ENCODE results near the gene CHRNA5. TPM values are rescaled to one million over a fixed set of nuclear protein-coding genes. Genes with fewer than 3 reads are reported as not detected.

Gene CHRNA5
- total and polyA plus RNA-seq, 9 of the 15 experiments (the other 6 are each of a cell fraction or from before 2014, with no cell fraction given), result 2.8 to 16.1 (median 11.4) TPM

DNA sequence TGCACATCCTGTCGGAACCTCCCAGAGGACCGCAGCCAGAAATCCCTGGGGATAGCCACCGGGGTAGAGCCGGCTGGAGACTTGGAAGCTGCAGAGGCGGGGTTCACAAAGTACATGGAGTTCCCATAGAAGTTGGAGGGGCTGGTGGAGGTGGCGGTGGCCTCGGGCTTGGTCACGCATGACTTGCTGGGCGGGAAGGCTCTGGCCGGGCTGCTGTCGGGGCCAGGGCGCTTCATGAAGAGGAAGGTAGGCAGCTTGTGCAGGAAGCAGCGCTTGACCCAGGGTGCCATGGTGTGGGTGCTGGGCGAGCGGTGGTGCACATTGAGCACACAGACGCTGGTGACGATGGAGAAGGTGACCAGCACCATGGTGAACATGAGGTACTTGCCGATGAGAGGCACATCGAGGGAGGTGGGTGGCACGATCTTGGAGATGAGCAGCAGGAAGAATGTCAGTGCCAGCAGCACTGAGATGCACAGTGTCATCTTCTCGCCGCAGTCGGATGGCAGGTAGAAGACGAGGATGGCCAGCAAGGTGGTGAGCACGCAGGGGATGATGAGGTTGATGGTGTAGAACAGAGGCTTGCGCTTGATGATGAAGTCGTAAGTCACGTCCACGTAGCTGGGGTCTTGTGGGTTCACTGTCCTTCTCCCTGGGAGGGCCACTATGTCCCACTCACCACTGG lies 63.9 kb downstream of the CHRNA5 start (continued):
- TF ChIP-seq THRB (CRISPR knock-in tag; conservative IDR thresholded peaks at IDR 0.05), result no peak
- TF ChIP-seq PYGO2 (tag; IDR thresholded peaks at IDR 0.05), result no peak
- no peak for TF ChIP-seq SMARCC2 (IDR thresholded peaks at IDR 0.05; ENCODE audit: low read depth)
- no peak for TF ChIP-seq STAG1 (CRISPR knock-in tag; IDR thresholded peaks at IDR 0.05; ENCODE audit: borderline replicate concordance)
- no peak for TF ChIP-seq ZNF3 (CRISPR knock-in tag; IDR thresholded peaks at IDR 0.05)
- TF ChIP-seq CUX1 (CRISPR knock-in tag; IDR thresholded peaks at IDR 0.05), result no peak
- TF ChIP-seq FOXA1 (IDR thresholded peaks at IDR 0.05; ENCODE audit: borderline replicate concordance), result no peak

Measured in K562 (cell line).